Measurements from ENCODE around the gene MS4A10. TPM values are rescaled to one million over a fixed set of nuclear protein-coding genes. Genes with fewer than 3 reads are reported as not detected.

The MS4A10 gene
- polyA plus RNA-seq, 1 donor from 2014 or later = not detected

DNA sequence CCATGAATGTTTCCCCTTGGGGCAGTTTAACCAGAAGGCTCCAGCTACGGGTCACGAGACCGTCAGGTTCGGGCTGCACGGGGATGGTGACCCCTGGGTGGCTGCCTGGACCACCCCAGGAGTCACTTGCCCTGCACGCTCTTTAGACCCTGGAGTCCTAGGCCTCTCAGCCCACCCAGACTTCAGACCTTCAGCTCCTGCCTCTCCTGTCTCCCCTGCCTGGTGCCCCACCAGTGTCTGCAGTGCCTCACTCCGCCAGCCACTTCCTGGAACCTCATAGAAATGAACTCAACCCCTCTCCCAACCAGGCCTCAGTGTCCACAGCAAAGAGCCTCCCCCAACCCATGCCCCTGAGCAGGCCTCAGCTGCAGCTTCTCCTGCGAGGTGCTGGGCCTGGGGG lies 12.5 kb upstream of the MS4A10 start:
- Mint-ChIP-seq H3K27me3 (peaks cover 17% of the 10 kb centered on the region), H3K27ac (no peak overlapping the region), H3K4me1 (peaks cover 5 to 10% (median 8%) of the 10 kb centered on the region in 3 donors), H3K36me3 (no peaks in the 10 kb centered on the region), H3K4me3 (no peak overlapping the region), H3K9me3 (no peaks in the 10 kb centered on the region)

DNA sequence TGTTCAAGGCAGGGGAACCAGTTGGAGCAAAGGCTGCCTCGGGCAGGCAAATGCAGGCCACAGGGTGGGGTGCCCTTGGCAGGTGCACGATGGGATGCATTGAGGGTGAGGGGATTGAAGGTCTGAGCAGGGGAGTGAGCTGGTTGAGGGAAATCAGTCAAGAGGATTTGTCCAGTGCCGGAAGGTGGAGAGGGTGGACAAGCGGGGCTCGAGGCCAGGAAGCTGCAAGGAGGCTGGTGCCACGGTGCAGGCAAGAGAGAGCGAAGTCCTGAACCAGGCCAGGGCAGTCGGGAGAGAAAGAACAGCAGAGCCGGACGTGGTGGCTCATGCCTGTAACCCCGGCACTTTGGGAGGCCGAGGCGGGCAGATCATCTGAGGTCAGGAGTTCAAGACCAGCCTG lies 10.4 kb upstream of the MS4A10 start:
- Mint-ChIP-seq H3K27me3 (peaks cover 15% of the 10 kb centered on the region), H3K9me3 (no peaks in the 10 kb centered on the region), H3K27ac (no peak overlapping the region), H3K4me1 (peaks cover 5 to 7% (median 5%) of the 10 kb centered on the region in 3 donors), H3K4me3 (no peak overlapping the region), H3K36me3 (no peaks in the 10 kb centered on the region)

DNA sequence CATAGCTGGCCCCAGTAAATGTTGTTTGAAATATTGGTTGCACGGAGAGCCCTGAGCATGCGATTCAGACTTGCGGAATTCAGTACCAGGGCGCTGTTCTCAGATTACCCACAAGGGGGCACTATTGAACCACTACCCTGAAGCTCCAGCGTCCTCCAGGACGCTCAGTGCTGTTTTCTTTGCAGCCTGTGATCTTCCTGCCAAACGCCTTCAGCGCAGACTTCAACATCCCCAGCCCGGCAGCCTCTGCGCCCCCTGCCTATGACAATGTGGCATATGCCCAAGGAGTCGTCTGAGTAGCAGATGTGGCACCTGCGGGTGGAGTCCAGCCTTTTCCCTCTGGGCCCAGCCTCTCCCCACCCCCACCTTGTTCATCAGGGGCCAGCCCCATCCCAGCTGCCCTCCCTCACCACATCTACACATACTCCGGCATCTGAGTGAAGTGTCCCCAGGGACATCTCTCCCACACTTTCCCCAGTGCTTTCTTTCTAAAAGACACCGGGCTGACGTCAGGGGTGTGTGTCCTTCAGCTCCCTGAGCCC lies 9.6 kb upstream of the MS4A10 start:
- Mint-ChIP-seq H3K9me3 (no peaks in the 10 kb centered on the region), H3K27me3 (peaks cover 13% of the 10 kb centered on the region), H3K4me1 (peaks cover 5 to 7% (median 5%) of the 10 kb centered on the region in 3 donors), H3K27ac (peak overlapping the region in 1 of 3 donors; percentile 24), H3K36me3 (no peaks in the 10 kb centered on the region), H3K4me3 (peak overlapping the region in 1 of 4 donors; percentile 56)

DNA sequence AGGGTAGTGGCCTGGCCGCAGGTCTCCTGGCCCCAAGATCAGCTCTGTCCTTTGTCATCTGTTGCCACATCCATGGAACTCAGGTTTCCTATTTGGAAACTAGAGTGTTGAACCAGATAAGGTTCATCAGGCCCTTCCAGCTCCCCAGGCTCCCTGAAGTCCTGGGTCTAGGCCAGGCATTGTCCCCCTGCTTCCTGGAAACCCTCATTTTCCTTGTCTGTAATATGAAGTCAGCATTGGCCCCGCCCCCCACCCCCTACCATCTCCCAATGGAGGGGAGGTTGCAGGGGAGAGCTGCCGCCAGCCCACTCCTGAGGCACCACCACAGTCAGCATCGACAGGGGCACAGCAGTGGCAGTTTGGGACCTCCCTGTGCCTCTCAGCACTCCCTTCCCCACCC lies 9.0 kb upstream of the MS4A10 start:
- no peaks in the 10 kb centered on the region for H3K9me3 Mint-ChIP-seq
- H3K27ac Mint-ChIP-seq = no peak overlapping the region
- H3K4me1 Mint-ChIP-seq = peaks cover 5 to 7% (median 5%) of the 10 kb centered on the region in 3 donors
- H3K36me3 Mint-ChIP-seq = no peaks in the 10 kb centered on the region
- H3K4me3 Mint-ChIP-seq = peak overlapping the region in 1 of 4 donors; percentile 43
- H3K27me3 Mint-ChIP-seq = peaks cover 13% of the 10 kb centered on the region

DNA sequence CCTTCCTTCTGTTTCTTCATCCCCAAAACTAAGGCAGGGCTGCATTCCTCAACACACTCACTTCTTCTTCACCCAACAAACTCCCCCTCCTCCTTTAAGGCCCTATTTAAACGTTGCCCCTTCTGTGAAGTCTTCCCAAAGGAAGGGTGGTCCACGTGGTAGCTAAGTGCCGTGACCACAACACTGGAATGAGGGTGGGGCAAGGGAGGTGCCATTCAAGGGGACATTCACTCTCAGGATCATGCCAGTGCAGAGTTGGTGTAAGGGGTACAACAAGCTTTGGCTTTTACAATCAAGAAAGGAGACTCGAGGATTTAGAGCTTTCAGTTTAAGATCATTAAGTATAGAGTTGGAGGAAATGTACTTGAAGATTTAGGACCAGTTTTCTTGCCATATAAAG lies 8.0 kb upstream of the MS4A10 start:
- Mint-ChIP-seq H3K9me3 (no peaks in the 10 kb centered on the region), H3K27ac (peak overlapping the region in 1 of 3 donors; percentile 6)

DNA sequence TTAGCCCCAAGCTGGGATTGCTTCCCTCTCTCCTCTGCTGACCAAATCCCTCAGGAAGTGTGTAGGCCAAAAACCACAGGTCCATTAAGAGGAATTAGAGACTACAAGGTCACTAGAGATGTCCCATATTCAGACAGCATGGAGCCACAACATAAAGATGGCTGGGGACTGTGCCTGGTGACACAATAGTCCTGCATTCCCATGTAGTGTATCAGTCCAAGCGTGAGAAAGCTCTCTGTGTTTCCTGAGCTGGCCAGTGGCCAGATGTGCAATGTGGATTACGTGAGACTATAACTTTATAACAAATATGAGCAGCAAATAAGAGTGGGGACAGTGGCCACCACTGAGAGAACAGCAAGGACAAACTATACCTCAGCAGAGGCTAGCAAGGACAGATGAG lies 7.6 kb upstream of the MS4A10 start:
- Mint-ChIP-seq H3K27ac (no peak overlapping the region), H3K27me3 (peaks cover 8% of the 10 kb centered on the region), H3K9me3 (no peaks in the 10 kb centered on the region), H3K4me1 (peaks cover 5 to 7% (median 5%) of the 10 kb centered on the region in 3 donors), H3K4me3 (no peak overlapping the region), H3K36me3 (no peaks in the 10 kb centered on the region)

More for the DNA sequence above, 8.0 kb upstream of the MS4A10 start:
- peaks cover 8% of the 10 kb centered on the region for H3K27me3 Mint-ChIP-seq
- H3K4me1 Mint-ChIP-seq = peaks cover 5 to 7% (median 5%) of the 10 kb centered on the region in 3 donors
- H3K36me3 Mint-ChIP-seq = no peaks in the 10 kb centered on the region
- no peak overlapping the region for H3K4me3 Mint-ChIP-seq

DNA sequence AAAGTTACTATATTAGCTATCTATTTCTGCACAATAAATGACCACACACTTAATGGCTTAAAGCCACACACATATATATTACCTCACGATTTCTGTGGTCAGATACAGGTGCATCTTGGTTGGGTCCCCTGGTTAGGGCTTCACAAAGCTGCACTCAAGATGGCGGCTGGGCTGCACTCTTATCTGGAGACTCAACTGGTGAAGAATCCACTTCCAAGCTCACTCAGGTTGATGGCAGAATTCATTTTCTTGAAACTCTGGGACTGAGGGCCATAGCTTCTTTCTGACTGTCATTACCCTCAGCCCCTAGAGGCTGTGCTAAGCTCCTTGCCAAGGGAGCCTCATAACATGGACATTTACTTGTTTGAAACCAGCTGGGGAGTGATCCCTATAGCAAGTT lies 5.1 kb upstream of the MS4A10 start:
- Mint-ChIP-seq H3K36me3 (no peaks in the 10 kb centered on the region), H3K27ac (no peak overlapping the region), H3K9me3 (no peaks in the 10 kb centered on the region), H3K27me3 (peaks cover 8% of the 10 kb centered on the region), H3K4me3 (peak overlapping the region in 1 of 4 donors; percentile 29), H3K4me1 (peaks cover 2 to 5% (median 4%) of the 10 kb centered on the region in 3 donors)

DNA sequence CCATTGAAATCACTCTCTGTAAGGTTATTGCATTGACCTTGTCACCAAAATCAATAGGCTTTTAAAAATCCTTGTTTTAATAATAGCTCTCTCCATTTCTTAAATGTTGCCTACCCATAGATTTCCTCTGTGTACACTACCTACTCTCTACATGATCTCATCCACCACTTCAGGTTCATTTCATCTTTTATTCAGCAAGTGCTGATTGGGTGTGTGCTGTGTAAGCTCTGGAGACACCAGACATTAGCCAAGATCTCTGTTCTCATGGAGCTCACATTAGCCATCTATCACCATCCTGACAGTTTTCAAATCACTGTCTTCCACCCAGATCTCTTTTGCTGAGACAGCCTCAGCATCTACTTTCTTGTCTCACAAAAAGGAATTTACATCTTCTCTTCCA lies 4.4 kb upstream of the MS4A10 start:
- Mint-ChIP-seq H3K4me3 (no peak overlapping the region), H3K27me3 (peaks cover 5% of the 10 kb centered on the region), H3K36me3 (no peaks in the 10 kb centered on the region), H3K4me1 (no peaks in the 10 kb centered on the region), H3K9me3 (no peaks in the 10 kb centered on the region), H3K27ac (no peak overlapping the region)

DNA sequence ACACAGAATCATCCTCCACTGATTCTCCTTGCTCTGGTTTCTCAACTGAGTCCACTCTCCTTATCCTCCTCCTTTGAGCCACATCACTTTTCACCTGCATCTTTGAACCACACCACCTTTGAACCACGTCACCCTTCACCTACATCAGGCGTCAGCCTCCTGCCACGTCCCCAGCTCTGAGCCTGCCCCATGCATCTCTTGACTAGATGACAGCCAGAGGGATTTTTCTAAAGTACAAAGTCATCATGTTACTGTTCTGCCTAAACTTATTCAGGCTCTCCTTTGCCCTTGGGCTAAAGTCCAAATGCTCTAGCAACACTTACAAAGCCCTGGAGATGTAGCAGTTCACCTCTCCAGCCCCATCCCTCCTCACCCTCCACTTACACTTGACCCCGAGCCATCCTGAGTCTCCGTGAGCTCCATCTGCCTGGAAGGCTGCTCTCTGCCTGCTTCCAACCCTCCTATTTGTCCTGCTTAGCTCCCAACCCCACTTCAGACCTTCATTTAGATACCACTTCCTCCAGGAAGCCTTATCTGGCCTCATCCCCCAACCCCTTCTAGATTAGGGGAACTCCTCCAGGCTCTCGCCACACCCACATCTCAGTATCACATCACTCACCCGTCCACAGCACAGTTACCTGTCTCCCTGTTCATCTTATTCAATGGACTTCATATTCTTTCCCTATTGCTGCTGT lies 3.7 kb upstream of the MS4A10 start:
- Mint-ChIP-seq H3K9me3 (no peaks in the 10 kb centered on the region), H3K27me3 (peaks cover 5% of the 10 kb centered on the region), H3K27ac (no peak overlapping the region), H3K4me3 (no peak overlapping the region), H3K36me3 (no peaks in the 10 kb centered on the region), H3K4me1 (no peaks in the 10 kb centered on the region)

DNA sequence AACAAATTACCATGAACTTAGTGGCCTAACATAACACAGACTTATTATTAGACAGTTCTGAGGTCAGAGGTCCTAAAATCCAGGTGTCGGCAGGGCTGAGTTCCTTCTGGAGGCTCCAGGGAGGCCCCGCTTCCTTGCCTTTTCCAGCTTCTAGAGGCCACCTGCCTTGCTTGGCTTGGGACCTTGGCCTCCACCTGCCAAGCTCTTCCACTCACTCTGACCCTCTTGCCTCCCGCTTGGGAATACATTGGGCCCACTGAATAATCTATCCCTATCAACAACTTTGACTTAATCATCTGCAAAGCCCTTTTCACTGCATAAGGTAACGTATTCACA lies 3.2 kb upstream of the MS4A10 start:
- Mint-ChIP-seq H3K9me3 (no peaks in the 10 kb centered on the region), H3K4me3 (no peak overlapping the region), H3K4me1 (no peaks in the 10 kb centered on the region), H3K27ac (no peak overlapping the region), H3K27me3 (peaks cover 5% of the 10 kb centered on the region), H3K36me3 (no peaks in the 10 kb centered on the region)

DNA sequence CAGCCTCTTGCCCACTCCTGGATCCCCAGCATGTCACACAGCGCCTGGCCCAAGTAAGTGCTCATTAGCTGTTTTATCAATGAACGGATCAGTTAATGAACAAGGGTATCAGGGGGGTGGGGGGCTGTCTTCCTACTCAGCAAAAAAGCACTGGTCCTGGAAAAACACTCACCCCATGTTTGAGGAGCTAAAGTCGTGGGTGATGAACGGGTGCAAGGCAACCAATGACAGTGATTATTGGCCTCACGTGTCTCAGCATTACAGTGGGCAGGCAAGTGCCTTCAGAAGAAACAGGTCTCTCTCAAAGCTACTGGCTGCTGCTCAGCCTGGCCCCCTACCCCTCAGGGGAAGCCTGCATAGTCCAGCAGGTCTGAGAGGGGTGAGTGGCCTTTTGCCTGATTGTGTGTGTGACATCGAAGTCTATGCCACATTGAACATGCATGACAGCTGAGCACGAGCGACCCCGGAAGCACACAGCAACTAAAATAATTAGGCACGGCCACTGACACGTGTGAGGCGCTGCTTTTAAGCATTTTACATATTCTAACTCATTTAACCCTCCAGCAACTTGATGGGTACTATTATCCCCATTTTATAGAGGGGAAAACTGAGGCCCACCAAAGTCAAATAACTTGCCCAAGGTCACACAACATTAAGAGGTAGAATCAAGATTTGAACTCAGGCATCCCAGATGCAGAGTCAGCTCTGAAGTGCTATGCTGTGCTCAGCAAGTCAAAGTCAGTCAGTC lies 2.6 kb upstream of the MS4A10 start:
- no peaks in the 10 kb centered on the region for H3K36me3 Mint-ChIP-seq
- no peaks in the 10 kb centered on the region for H3K4me1 Mint-ChIP-seq
- peaks cover 2% of the 10 kb centered on the region for H3K27me3 Mint-ChIP-seq
- no peak overlapping the region for H3K27ac Mint-ChIP-seq
- no peaks in the 10 kb centered on the region for H3K9me3 Mint-ChIP-seq
- no peak overlapping the region for H3K4me3 Mint-ChIP-seq

DNA sequence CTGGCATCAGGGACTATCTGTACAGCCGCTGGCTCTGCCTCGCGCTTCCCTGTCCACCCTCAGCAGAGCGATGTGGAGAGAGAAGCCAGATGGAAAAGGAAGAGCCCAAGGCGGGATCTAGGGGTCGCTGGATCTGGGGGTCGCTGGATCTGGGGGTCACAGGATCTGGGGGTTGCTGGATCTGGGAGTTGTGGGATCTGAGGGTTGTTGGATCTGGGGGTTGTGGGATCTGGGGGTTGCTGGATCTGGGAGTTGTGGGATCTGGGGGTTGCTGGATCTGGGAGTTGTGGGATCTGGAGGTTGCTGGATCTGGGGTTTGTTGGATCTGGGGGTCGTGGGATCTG lies 2.0 kb upstream of the MS4A10 start:
- Mint-ChIP-seq H3K27me3 (no peaks in the 10 kb centered on the region), H3K4me3 (no peak overlapping the region), H3K9me3 (no peaks in the 10 kb centered on the region), H3K27ac (no peak overlapping the region), H3K36me3 (no peaks in the 10 kb centered on the region), H3K4me1 (no peaks in the 10 kb centered on the region)

DNA sequence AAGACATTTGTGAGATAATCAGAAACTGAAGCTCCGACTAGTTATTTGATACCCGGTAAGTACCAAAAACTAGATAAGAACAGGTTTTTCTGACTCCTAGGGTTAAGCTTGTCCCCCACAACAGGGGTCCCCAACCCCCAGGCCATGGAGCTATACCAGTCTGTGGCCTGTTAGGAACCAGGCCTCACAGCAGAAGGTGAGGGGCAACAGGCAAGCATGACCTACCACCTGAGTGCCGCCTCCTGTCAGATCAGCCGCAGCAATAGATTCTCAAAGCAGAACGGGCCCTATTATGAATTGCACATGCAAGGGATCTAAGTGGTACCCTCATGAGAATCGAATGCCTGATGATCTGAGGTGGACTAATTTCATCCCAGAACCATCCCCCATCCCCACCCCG lies 1.2 kb upstream of the MS4A10 start:
- H3K36me3 Mint-ChIP-seq = no peaks in the 10 kb centered on the region
- H3K27ac Mint-ChIP-seq = no peak overlapping the region
- no peaks in the 10 kb centered on the region for H3K27me3 Mint-ChIP-seq
- H3K4me1 Mint-ChIP-seq = no peaks in the 10 kb centered on the region
- H3K4me3 Mint-ChIP-seq = no peak overlapping the region
- no peaks in the 10 kb centered on the region for H3K9me3 Mint-ChIP-seq

DNA sequence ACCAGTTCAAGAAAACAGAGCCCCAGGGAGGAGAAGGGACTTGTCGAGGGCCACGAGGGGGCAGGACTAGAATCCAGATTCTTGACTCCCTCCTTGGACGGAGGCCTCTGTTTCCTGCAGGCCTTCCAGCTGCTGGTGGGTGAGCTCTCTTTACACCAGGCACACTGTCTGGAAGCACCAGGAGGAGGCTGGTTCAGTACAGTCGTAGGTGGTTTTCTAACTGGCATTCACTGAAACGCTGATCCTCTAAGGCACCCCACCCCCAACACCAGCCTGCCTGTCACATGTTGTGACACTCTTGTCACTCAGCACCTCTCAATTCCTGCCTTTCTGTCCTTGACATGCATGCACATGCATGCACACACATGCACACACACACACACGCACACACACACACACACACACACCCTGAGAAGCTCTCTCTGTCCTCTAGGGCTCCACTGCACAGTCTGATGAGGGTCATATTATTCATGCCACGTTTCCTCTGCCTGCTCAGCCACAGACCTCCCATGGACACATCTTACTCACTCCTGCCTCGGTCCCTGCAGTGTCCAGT lies 751 bp downstream of the MS4A10 start:
- no peaks in the 10 kb centered on the region for H3K4me1 Mint-ChIP-seq
- no peaks in the 10 kb centered on the region for H3K36me3 Mint-ChIP-seq
- no peak overlapping the region for H3K27ac Mint-ChIP-seq
- no peaks in the 10 kb centered on the region for H3K9me3 Mint-ChIP-seq
- H3K4me3 Mint-ChIP-seq = peak overlapping the region in 1 of 4 donors; percentile 17
- no peaks in the 10 kb centered on the region for H3K27me3 Mint-ChIP-seq

DNA sequence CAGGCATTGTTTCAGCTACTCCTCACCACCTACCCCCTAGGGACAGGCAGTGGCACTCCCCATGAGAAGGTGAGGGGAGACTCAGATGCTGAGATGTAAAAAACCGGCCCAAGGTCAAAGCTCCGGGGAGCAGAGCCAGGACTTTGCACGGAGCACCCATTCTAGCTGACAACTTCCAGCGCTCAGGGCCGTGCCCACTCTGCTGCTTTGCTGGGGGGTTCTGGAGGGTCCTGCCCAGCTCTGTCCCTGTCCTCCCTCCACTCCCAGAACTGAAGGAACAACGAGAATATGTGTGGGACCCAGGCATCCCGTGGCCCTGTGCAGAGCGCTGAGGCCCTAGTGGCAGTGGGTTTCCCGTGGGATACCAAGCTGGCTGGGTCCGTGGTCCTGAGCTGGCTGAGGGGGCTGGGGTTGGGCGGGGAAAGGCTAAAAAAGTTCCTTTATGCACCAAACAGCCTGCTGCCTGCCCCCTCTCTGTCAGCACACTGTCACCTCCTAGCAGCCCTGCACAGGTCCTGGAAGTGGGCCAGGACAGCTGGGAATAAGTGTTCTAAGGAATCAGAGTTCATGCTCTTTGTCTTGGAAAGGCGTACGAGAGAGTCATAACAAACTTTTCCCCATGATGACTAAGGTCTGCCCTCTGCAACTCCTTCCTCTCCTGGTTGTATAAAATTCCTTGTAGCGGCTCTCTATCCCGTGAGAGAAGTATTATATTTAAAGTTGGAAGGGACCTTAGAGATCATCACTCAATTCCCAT lies 1.9 kb downstream of the MS4A10 start:
- H3K9me3 Mint-ChIP-seq = no peaks in the 10 kb centered on the region
- peak overlapping the region in 1 of 3 donors; percentile 8 for H3K27ac Mint-ChIP-seq
- H3K4me3 Mint-ChIP-seq = no peak overlapping the region
- no peaks in the 10 kb centered on the region for H3K4me1 Mint-ChIP-seq
- no peaks in the 10 kb centered on the region for H3K36me3 Mint-ChIP-seq
- no peaks in the 10 kb centered on the region for H3K27me3 Mint-ChIP-seq
